ENCODE results near the gene INPP4A. TPM values are rescaled to one million over a fixed set of nuclear protein-coding genes. Genes with fewer than 3 reads are reported as not detected.
A peak's percentile ranks its signal among the peaks of the same experiment; 100 is the strongest.

INPP4A gene
- total and polyA plus RNA-seq, 3 experiments from 2014 or later, result 41.0 to 61.4 (median 46.9) TPM

GRCh38 chr2:98534761-98535160, 90.1 kb downstream of the INPP4A start:
- Histone ChIP-seq H3K27me3 (ENCODE audit: insufficient read depth, low read length, poor library complexity, severe bottlenecking) (no peaks in the 10 kb centered on the region), H3K4me3 (ENCODE audit: low read length) (no peak overlapping the region), H3K27ac (ENCODE audit: low read depth, low read length) (no peak overlapping the region), H3K36me3 (ENCODE audit: insufficient read depth, low read length) (peaks cover 46% of the 10 kb centered on the region), H3K4me1 (ENCODE audit: insufficient read depth, low read length) (no peaks in the 10 kb centered on the region), H3K9me3 (ENCODE audit: low read length) (no peaks in the 10 kb centered on the region)
- H3K27ac Mint-ChIP-seq, result peak overlapping the region in 6 of 8 donors; percentile 48 to 89 (median 53)
- H3K4me3 Mint-ChIP-seq, result peak overlapping the region in 1 of 7 donors; percentile 5
- POLR2A ChIA-PET, result no interaction called here
- H3K9me3 Mint-ChIP-seq, result no peaks in the 10 kb centered on the region
- no peaks in the 10 kb centered on the region for H3K27me3 Mint-ChIP-seq
- CTCF ChIA-PET, result no interaction called here
- peaks cover 0 to 85% (median 25%) of the 10 kb centered on the region in 3 donors for H3K36me3 Mint-ChIP-seq
- DNase-seq, result no peak
- peaks cover 4 to 16% (median 8%) of the 10 kb centered on the region in 3 donors for H3K4me1 Mint-ChIP-seq

- Histone ChIP-seq H3K4me3 (ENCODE audit: low read length) (no peak overlapping the region), H3K27me3 (ENCODE audit: insufficient read depth, low read length, poor library complexity, severe bottlenecking) (no peaks in the 10 kb centered on the region), H3K27ac (ENCODE audit: low read depth, low read length) (no peak overlapping the region), H3K4me1 (ENCODE audit: insufficient read depth, low read length) (no peaks in the 10 kb centered on the region), H3K9me3 (ENCODE audit: low read length) (no peaks in the 10 kb centered on the region), H3K36me3 (ENCODE audit: insufficient read depth, low read length) (peaks cover 56% of the 10 kb centered on the region)
- H3K27me3 Mint-ChIP-seq, result no peaks in the 10 kb centered on the region
- H3K9me3 Mint-ChIP-seq, result no peaks in the 10 kb centered on the region
- POLR2A ChIA-PET, result no interaction called here
- peak overlapping the region in 6 of 8 donors; percentile 7 to 87 (median 64) for H3K27ac Mint-ChIP-seq
- no peak overlapping the region for H3K4me3 Mint-ChIP-seq
- CTCF ChIA-PET, result no interaction called here
- peaks cover 0 to 10% (median 6%) of the 10 kb centered on the region in 3 donors for H3K4me1 Mint-ChIP-seq
- no peak for DNase-seq
- peaks cover 0 to 89% (median 31%) of the 10 kb centered on the region in 3 donors for H3K36me3 Mint-ChIP-seq
Observed at GRCh38 chr2:98535971-98536677, 91.5 kb downstream of the INPP4A start.

GRCh38 chr2:98537390-98538126, 92.9 kb downstream of the INPP4A start:
- ChIA-PET POLR2A (no interaction called here), CTCF (no interaction called here)
- H3K27ac Mint-ChIP-seq, result peak overlapping the region in 1 of 8 donors; percentile 92
- H3K27me3 ChIP-seq (ENCODE audit: insufficient read depth, low read length, poor library complexity, severe bottlenecking), result no peaks in the 10 kb centered on the region
- no peak overlapping the region for H3K4me3 ChIP-seq (ENCODE audit: low read length)
- no peaks in the 10 kb centered on the region for H3K27me3 Mint-ChIP-seq
- H3K9me3 ChIP-seq (ENCODE audit: low read length), result no peaks in the 10 kb centered on the region
- H3K27ac ChIP-seq (ENCODE audit: low read depth, low read length), result no peak overlapping the region
- H3K9me3 Mint-ChIP-seq, result no peaks in the 10 kb centered on the region
- H3K4me1 ChIP-seq (ENCODE audit: insufficient read depth, low read length), result no peaks in the 10 kb centered on the region
- peaks cover 64% of the 10 kb centered on the region for H3K36me3 ChIP-seq (ENCODE audit: insufficient read depth, low read length)
- peaks cover 0 to 10% (median 6%) of the 10 kb centered on the region in 3 donors for H3K4me1 Mint-ChIP-seq
- no peak overlapping the region for H3K4me3 Mint-ChIP-seq
- H3K36me3 Mint-ChIP-seq, result peaks cover 0 to 93% (median 34%) of the 10 kb centered on the region in 3 donors
- no peak for DNase-seq

GRCh38 chr2:98538280-98539041, 93.8 kb downstream of the INPP4A start:
- Mint-ChIP-seq H3K27ac (peak overlapping the region in 5 of 8 donors; percentile 31 to 92 (median 63)), H3K27me3 (no peaks in the 10 kb centered on the region), H3K4me3 (no peak overlapping the region), H3K9me3 (no peaks in the 10 kb centered on the region), H3K4me1 (peaks cover 0 to 6% (median 5%) of the 10 kb centered on the region in 3 donors), H3K36me3 (peaks cover 0 to 93% (median 33%) of the 10 kb centered on the region in 3 donors)
- no peaks in the 10 kb centered on the region for H3K4me1 ChIP-seq (ENCODE audit: insufficient read depth, low read length)
- H3K4me3 ChIP-seq (ENCODE audit: low read length), result no peak overlapping the region
- CTCF ChIA-PET, result no interaction called here
- DNase-seq, result no peak
- POLR2A ChIA-PET, result no interaction called here
- H3K27me3 ChIP-seq (ENCODE audit: insufficient read depth, low read length, poor library complexity, severe bottlenecking), result no peaks in the 10 kb centered on the region
- H3K27ac ChIP-seq (ENCODE audit: low read depth, low read length), result no peak overlapping the region
- H3K36me3 ChIP-seq (ENCODE audit: insufficient read depth, low read length), result peaks cover 69% of the 10 kb centered on the region
- H3K9me3 ChIP-seq (ENCODE audit: low read length), result no peaks in the 10 kb centered on the region

- H3K9me3 Mint-ChIP-seq, result no peaks in the 10 kb centered on the region
- H3K4me1 Mint-ChIP-seq, result peaks cover 0 to 6% (median 5%) of the 10 kb centered on the region in 3 donors
- no peak for DNase-seq
- H3K4me1 ChIP-seq (ENCODE audit: insufficient read depth, low read length), result no peaks in the 10 kb centered on the region
- no peak overlapping the region for H3K4me3 ChIP-seq (ENCODE audit: low read length)
- no peaks in the 10 kb centered on the region for H3K27me3 ChIP-seq (ENCODE audit: insufficient read depth, low read length, poor library complexity, severe bottlenecking)
- H3K9me3 ChIP-seq (ENCODE audit: low read length), result no peaks in the 10 kb centered on the region
- no peak overlapping the region for H3K27ac Mint-ChIP-seq
- ChIA-PET CTCF (interaction anchor here (0.9 kb wide), 1 partner anchor 30 kb away, joined by 3 read pairs; no protein-coding TSS in a partner anchor), POLR2A (no interaction called here)
- H3K36me3 ChIP-seq (ENCODE audit: insufficient read depth, low read length), result peaks cover 73% of the 10 kb centered on the region
- H3K36me3 Mint-ChIP-seq, result peaks cover 0 to 93% (median 33%) of the 10 kb centered on the region in 3 donors
- no peaks in the 10 kb centered on the region for H3K27me3 Mint-ChIP-seq
- H3K27ac ChIP-seq (ENCODE audit: low read depth, low read length), result no peak overlapping the region
- H3K4me3 Mint-ChIP-seq, result no peak overlapping the region
Observed at GRCh38 chr2:98539056-98539735, 94.5 kb downstream of the INPP4A start.

GRCh38 chr2:98540536-98540935, 95.9 kb downstream of the INPP4A start:
- Histone ChIP-seq H3K9me3 (ENCODE audit: low read length) (no peaks in the 10 kb centered on the region), H3K27me3 (ENCODE audit: insufficient read depth, low read length, poor library complexity, severe bottlenecking) (no peaks in the 10 kb centered on the region), H3K4me1 (ENCODE audit: insufficient read depth, low read length) (no peaks in the 10 kb centered on the region), H3K4me3 (ENCODE audit: low read length) (no peak overlapping the region), H3K36me3 (ENCODE audit: insufficient read depth, low read length) (peaks cover 85% of the 10 kb centered on the region), H3K27ac (ENCODE audit: low read depth, low read length) (no peak overlapping the region)
- Mint-ChIP-seq H3K27me3 (no peaks in the 10 kb centered on the region), H3K36me3 (peaks cover 0 to 93% (median 35%) of the 10 kb centered on the region in 3 donors), H3K4me1 (peaks cover 0 to 6% (median 0%) of the 10 kb centered on the region in 3 donors), H3K9me3 (no peaks in the 10 kb centered on the region), H3K27ac (peak overlapping the region in 2 of 8 donors; percentile 60 to 84), H3K4me3 (no peak overlapping the region)
- DNase-seq, result no peak
- POLR2A ChIA-PET, result interaction anchor here (0.7 kb wide), 2 partner anchors 54 to 209 kb away, joined by 4 read pairs; no protein-coding TSS in a partner anchor
- CTCF ChIA-PET, result no interaction called here

- ChIA-PET POLR2A (no interaction called here), CTCF (interaction anchor here (1.3 kb wide), 1 partner anchor 129 kb away, joined by 3 read pairs; no protein-coding TSS in a partner anchor)
- Histone ChIP-seq H3K27me3 (ENCODE audit: insufficient read depth, low read length, poor library complexity, severe bottlenecking) (no peaks in the 10 kb centered on the region), H3K4me3 (ENCODE audit: low read length) (no peak overlapping the region), H3K4me1 (ENCODE audit: insufficient read depth, low read length) (no peaks in the 10 kb centered on the region), H3K36me3 (ENCODE audit: insufficient read depth, low read length) (peaks cover 85% of the 10 kb centered on the region), H3K9me3 (ENCODE audit: low read length) (no peaks in the 10 kb centered on the region), H3K27ac (ENCODE audit: low read depth, low read length) (no peak overlapping the region)
- H3K9me3 Mint-ChIP-seq, result no peaks in the 10 kb centered on the region
- H3K36me3 Mint-ChIP-seq, result peaks cover 0 to 93% (median 34%) of the 10 kb centered on the region in 3 donors
- peak overlapping the region in 4 of 8 donors; percentile 9 to 56 (median 48) for H3K27ac Mint-ChIP-seq
- no peak overlapping the region for H3K4me3 Mint-ChIP-seq
- no peaks in the 10 kb centered on the region for H3K27me3 Mint-ChIP-seq
- H3K4me1 Mint-ChIP-seq, result peaks cover 3 to 8% (median 6%) of the 10 kb centered on the region in 3 donors
- DNase-seq, result no peak
Observed at GRCh38 chr2:98541489-98541888, 96.8 kb downstream of the INPP4A start.

Measured in CD8-positive, alpha-beta memory T cell (primary cell).